ENCODE data around the gene PRKCSH. TPM values are rescaled to one million over a fixed set of nuclear protein-coding genes. Genes with fewer than 3 reads are reported as not detected.

Gene PRKCSH
- total RNA-seq, 1 experiment from 2014 or later, result 399 TPM

DNA sequence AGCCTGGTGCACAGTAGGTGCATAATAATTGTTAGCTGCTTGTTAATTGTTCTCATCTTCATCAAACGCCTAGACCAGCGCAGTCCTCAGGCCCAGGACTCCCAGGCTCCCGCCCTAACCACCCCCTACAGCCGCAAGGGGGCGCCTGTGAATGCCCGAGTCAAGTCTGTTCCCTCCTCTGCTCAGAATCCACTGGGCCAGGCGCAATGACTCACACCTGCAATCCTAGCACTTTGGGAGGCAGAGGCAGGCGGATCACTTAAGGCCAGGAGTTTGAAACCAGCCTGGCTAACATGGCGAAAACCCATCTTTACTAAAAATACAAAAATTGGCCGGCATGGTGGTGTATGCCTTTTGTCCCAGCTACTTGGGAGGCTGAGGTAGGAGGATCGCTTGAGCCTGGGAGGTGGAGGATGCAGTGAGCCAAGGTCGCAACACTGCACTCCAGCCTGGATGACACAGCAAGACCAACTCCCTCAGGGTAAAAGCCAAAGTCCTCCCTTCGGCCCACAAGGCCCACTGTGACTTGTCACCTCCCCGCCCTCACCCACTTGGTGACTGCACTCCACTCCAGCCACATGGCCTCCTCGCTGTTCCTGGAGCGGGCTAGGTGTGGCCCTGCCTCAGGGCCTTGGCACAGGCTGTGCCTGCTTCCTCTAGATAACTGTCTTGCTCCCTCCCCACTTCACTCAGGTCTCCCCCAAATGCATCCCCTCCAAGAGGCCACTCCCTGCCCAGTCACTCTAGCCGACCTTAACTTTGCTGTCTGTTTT lies 61.1 kb downstream of the PRKCSH start:
- BruUV-seq (replicated peaks), result no TSS peak
- H3K27me3 ChIP-seq (ENCODE audit: control insufficient read depth, insufficient read depth, low read length), result no peaks in the 10 kb centered on the region
- ChIA-PET CTCF (no interaction called here), POLR2A (no interaction called here)
- ATAC-seq (peak; percentile 96), DNase-seq (ENCODE audit: low read depth, low spot score) (no peak)
- H3K9me3 ChIP-seq (ENCODE audit: control insufficient read depth, insufficient read depth, low read depth, low read length), result no peaks in the 10 kb centered on the region
- H3K4me1 ChIP-seq (ENCODE audit: control insufficient read depth, insufficient read depth, low read length), result no peaks in the 10 kb centered on the region
- in situ Hi-C loops (cut with HindIII; ENCODE audit: low pct_unique_long_range_greater_than_20kb, low sequenced_read_pairs), result no loop called here
- intact Hi-C loops (cut with micrococcal nuclease; ENCODE audit: unreplicated experiment), result no loop called here
- no peak overlapping the region for H3K4me3 ChIP-seq (ENCODE audit: low read depth in 2 of 2, low read length in 2 of 2)
- H3K27ac ChIP-seq (ENCODE audit: low read length), result no peak overlapping the region
- no peaks in the 10 kb centered on the region for H3K36me3 ChIP-seq (ENCODE audit: control insufficient read depth, insufficient read depth, low read length)
- TF ChIP-seq TCF7L2 (IDR thresholded peaks at IDR 0.05; ENCODE audit: low read depth, low read length), result no peak
- TF ChIP-seq, protein P1, sequence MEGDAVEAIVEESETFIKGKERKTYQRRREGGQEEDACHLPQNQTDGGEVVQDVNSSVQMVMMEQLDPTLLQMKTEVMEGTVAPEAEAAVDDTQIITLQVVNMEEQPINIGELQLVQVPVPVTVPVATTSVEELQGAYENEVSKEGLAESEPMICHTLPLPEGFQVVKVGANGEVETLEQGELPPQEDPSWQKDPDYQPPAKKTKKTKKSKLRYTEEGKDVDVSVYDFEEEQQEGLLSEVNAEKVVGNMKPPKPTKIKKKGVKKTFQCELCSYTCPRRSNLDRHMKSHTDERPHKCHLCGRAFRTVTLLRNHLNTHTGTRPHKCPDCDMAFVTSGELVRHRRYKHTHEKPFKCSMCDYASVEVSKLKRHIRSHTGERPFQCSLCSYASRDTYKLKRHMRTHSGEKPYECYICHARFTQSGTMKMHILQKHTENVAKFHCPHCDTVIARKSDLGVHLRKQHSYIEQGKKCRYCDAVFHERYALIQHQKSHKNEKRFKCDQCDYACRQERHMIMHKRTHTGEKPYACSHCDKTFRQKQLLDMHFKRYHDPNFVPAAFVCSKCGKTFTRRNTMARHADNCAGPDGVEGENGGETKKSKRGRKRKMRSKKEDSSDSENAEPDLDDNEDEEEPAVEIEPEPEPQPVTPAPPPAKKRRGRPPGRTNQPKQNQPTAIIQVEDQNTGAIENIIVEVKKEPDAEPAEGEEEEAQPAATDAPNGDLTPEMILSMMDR (IDR thresholded peaks at IDR 0.05), result peak; percentile 87

DNA sequence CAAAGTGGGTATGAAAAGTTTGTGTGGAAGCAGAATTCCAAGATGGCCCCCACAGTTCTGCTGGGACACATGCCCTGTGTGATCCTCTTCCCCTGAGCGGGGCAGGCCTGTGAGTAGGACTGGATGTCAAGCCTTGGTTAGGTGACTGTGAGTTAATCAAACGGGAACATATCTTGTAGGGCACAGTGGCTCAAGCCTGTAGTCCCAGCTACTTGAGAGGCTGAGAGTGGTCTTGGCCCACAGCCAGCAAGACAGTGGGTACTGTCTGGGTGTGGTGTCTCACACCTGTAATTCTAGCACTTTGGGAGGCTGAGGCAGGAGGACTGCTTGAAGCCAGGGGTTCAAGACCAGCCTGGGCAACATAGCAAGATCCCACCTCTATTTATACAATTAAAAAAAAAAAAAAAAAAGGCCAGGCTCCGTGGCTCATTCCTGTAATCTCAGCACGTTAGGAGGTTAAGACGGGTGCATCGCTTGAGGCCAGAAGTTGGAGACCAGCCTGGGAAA lies 63.8 kb downstream of the PRKCSH start:
- ATAC-seq (no peak), DNase-seq (ENCODE audit: low read depth, low spot score) (no peak)
- no TSS peak for BruUV-seq (replicated peaks)
- Histone ChIP-seq H3K9me3 (ENCODE audit: control insufficient read depth, insufficient read depth, low read depth, low read length) (no peaks in the 10 kb centered on the region), H3K36me3 (ENCODE audit: control insufficient read depth, insufficient read depth, low read length) (no peaks in the 10 kb centered on the region), H3K27ac (ENCODE audit: low read length) (no peak overlapping the region), H3K4me3 (ENCODE audit: low read depth in 2 of 2, low read length in 2 of 2) (no peak overlapping the region), H3K27me3 (ENCODE audit: control insufficient read depth, insufficient read depth, low read length) (no peaks in the 10 kb centered on the region), H3K4me1 (ENCODE audit: control insufficient read depth, insufficient read depth, low read length) (no peaks in the 10 kb centered on the region; the same call in 1 of the 2 replicates)
- no peak for TF ChIP-seq POLR2AphosphoS5 (IDR thresholded peaks at IDR 0.05; ENCODE audit: low read depth, low read length)
- TF ChIP-seq TCF7L2 (IDR thresholded peaks at IDR 0.05; ENCODE audit: low read depth, low read length), result no peak
- TF ChIP-seq, protein P2, sequence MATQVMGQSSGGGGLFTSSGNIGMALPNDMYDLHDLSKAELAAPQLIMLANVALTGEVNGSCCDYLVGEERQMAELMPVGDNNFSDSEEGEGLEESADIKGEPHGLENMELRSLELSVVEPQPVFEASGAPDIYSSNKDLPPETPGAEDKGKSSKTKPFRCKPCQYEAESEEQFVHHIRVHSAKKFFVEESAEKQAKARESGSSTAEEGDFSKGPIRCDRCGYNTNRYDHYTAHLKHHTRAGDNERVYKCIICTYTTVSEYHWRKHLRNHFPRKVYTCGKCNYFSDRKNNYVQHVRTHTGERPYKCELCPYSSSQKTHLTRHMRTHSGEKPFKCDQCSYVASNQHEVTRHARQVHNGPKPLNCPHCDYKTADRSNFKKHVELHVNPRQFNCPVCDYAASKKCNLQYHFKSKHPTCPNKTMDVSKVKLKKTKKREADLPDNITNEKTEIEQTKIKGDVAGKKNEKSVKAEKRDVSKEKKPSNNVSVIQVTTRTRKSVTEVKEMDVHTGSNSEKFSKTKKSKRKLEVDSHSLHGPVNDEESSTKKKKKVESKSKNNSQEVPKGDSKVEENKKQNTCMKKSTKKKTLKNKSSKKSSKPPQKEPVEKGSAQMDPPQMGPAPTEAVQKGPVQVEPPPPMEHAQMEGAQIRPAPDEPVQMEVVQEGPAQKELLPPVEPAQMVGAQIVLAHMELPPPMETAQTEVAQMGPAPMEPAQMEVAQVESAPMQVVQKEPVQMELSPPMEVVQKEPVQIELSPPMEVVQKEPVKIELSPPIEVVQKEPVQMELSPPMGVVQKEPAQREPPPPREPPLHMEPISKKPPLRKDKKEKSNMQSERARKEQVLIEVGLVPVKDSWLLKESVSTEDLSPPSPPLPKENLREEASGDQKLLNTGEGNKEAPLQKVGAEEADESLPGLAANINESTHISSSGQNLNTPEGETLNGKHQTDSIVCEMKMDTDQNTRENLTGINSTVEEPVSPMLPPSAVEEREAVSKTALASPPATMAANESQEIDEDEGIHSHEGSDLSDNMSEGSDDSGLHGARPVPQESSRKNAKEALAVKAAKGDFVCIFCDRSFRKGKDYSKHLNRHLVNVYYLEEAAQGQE (IDR thresholded peaks at IDR 0.05; ENCODE audit: insufficient read depth in 1 of 2, low read depth in 2 of 2, low read length in 1 of 2), result no peak
- TF ChIP-seq, protein P1 (IDR thresholded peaks at IDR 0.05), result no peak
- TF ChIP-seq SIN3A (IDR thresholded peaks at IDR 0.05; ENCODE audit: borderline replicate concordance, insufficient read depth, low read depth, low read length), result no peak
- CTCF ChIA-PET, result no interaction called here
- in situ Hi-C loops (cut with HindIII; ENCODE audit: low pct_unique_long_range_greater_than_20kb, low sequenced_read_pairs) (no loop called here), intact Hi-C loops (cut with micrococcal nuclease; ENCODE audit: unreplicated experiment) (no loop called here)
- POLR2A ChIA-PET, result no interaction called here

All from Panc1 (cell line).